UCSD-AML1 (cell line): Measurements from ENCODE around the gene SMIM32.

Experiments used
- DNase-seq: peaks from one replicate; lab custom pipeline; 2025; ENCODE audit not compliant: unreplicated experiment; lab: John Stamatoyannopoulos, UW

SMIM32 gene

GRCh38 chr5:136190091-136190720 lies 2.8 kb downstream of the SMIM32 start:
- DNase-seq = no peak

GRCh38 chr5:136188859-136189258 lies 4.1 kb downstream of the SMIM32 start:
- no peak for DNase-seq

DNA sequence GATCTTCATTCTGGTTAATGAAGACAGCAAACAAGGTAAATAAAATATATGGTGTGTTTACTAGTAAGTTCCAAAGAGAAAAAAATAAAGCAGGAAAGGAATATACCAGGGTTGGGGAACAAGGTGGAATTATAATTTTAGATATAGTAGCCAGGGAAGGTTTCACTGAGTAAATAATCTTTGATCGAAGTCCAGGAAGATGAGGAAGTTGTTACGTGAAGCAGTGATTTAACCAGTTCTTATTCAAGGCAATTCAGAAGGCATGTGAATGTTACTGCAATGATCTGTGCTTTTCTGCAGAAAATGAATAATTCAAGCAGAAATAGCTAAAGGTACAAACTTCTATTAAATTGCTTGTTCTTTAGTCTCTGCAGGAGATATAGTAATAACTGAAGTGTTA lies 6.2 kb downstream of the SMIM32 start:
- DNase-seq = no peak

DNA sequence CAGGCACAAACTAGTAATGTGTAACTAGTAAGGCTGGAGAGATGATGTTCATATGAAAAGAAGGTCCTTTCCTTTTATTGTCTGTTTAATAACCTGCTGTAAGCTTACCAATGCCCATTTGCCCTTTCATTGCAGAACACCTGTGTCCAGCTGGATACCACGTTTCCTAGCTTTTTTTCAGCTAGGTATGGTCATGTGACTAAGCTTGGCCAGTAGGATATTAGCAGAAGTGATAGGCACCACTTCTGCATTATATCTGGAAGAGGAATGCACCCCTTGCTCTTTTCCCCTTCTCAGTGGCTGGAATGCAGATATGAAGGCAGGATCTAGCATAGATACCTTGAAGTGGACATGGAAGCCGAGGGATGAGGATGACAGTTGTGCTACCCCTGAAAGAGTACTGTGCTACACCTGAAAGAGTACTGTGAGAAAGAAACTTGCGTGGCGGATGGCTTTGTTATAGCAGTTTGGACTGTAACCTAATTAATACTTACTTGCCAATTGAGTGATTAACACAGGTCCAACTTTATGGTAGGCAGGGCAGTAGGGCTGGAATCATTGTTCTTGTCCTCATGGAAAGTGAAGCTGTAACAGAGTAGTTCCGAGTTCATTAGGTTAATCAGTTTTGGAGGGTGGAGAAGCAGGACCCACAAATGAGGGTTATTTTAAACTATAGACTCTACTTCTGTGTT lies 6.8 kb downstream of the SMIM32 start:
- no peak for DNase-seq

GRCh38 chr5:136182618-136183017 lies 10.3 kb downstream of the SMIM32 start:
- no peak for DNase-seq

DNA sequence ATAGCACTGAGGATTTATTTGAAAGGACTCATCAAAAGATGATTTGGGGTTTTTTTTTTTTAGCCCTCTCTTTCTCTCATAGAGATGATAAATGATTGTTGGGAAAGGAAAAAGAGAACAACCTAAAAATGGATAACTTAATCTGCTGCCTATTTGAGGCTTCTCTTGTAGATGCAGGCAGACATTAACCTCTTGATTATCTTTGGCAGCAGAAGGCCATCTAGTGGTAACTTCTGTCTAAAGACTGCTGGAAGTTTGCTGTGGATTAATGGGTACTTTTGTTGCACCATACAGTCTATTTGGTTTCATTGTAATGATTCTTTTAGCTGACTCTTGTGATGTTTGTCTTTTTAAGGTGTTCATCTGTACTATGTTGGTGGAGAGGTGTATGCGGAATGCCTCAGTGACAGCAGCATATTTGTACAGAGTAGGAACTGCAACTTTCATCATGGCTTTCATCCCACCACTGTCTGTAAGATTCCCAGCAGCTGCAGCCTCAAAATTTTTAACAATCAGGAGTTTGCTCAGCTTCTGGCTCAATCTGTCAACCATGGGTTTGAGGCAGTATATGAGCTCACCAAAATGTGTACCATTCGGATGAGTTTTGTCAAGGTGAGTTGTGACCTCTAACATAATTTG lies 18.8 kb downstream of the SMIM32 start:
- DNase-seq = no peak

- no peak for DNase-seq
These were observed 23.7 kb downstream of the SMIM32 start for GRCh38 chr5:136169218-136169617.

- DNase-seq = no peak
These were observed 26.1 kb downstream of the SMIM32 start for GRCh38 chr5:136166909-136167308.

- no peak for DNase-seq
These were observed 28.7 kb downstream of the SMIM32 start for GRCh38 chr5:136164226-136164625.

DNA sequence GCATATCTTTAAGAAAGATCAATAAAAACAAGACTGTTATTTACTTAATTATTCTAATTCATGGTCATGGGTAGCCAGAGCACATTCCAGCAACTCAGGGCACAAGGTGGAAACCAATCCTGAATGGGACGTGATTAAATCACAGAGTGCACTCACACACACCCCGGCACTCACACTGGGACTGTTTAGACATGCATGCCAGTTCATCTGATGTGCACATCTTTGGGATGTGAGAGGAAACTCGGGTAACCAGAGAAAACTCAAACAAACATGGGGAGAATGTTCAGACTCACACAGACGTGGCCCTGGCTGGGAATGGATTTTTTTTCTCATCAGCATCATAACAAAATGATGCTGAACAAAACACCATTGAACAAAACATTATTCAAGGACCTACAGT lies 31.0 kb downstream of the SMIM32 start:
- DNase-seq = no peak

- no peak for DNase-seq
These were observed 33.5 kb downstream of the SMIM32 start for GRCh38 chr5:136159457-136159856.

DNA sequence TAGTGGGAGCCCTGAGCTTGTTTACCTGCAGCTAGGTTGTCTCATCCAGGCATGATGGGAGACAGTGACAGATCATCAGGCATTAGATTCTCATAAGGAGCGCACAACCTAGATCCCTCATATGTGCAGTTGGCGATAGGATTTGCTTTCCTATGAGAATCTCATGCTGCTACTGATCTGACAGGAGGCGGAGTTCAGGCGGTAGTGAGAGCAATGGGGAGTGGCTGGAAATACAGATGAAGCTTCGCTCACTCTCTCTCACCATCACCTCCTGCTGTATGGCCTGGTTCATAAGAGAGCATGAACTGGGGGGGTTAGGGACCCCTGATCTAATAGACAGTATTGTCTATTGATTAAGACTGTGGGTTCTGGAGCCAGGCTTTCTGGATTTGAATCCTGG lies 35.4 kb downstream of the SMIM32 start:
- DNase-seq = no peak

DNA sequence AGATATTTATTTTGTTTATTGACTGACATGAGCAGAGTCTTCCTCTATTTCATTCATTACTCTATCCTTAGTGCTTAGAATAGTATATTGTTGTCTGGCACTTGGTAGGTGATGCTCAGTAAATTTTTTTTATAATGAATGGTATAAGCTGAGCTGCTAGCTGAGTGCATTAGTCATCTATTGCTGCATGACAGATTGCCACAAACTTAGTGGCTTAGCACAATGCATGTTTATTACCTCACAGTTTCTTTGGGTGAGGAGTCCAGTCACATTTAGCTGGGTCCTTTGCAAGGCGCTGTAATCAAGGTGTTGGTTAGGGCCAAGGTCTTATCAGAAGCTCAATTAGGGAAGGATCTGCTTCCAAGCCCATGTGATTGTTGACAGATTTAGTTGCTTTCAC lies 37.2 kb downstream of the SMIM32 start:
- no peak for DNase-seq

DNA sequence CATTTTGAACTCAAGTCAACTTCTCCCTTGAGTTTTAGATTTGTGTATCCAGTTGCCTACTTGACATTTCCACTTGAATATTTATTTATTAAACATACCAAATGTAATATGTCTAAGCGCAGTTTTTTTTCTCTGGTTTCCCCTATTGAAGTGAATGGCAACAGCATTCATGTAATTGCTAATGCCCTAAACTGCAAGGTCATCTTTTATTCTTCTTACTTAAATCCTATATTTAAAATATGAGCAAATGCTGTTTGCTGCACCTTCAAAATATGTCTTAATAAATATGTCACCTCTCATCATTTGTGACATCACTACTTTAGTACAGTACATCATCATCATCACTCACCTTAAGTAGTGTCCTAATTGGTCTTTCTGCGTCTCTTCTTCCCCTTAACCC lies 37.9 kb downstream of the SMIM32 start:
- no peak for DNase-seq

GRCh38 chr5:136153581-136154236 lies 39.3 kb downstream of the SMIM32 start:
- DNase-seq = no peak

DNA sequence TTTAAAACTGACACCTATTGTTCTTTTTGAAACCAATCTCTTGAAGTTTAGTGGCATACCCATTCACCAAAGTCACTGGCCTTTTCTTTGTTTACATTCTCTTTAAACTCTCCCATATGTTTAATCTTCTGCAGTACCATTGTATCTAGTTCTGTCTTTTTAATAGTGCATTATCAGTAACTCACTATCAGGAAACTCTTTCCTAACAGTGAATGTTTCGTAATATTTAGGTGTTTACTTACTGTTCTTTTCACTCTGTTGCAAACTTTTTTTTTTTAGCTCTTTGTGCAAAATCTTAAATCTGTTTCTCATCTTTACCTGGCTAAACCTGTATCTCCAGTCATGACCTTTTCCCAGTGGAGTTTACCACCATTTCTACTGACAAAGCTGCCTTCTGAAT lies 43.1 kb downstream of the SMIM32 start:
- no peak for DNase-seq

- DNase-seq = no peak
These were observed 45.3 kb downstream of the SMIM32 start for GRCh38 chr5:136147632-136148031.

DNA sequence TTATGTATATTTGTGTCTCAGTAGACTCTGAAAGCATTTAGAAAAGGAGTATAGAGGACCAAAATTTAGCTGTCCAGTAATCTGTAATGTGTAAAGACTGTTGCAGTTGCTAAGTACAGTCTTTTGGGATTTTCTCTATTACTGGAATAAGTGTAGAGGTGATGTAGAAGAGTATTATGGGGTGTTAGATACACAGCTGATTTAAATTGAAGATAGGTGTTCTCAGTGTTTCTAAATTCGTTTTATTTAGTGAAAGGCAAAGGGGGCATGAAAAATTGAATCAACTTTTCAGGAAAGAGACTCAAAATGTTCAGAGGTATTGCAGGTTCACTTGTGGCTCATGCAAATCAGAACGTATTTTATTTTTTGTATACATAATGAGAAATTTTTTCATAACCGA lies 46.8 kb downstream of the SMIM32 start:
- DNase-seq = no peak

DNA sequence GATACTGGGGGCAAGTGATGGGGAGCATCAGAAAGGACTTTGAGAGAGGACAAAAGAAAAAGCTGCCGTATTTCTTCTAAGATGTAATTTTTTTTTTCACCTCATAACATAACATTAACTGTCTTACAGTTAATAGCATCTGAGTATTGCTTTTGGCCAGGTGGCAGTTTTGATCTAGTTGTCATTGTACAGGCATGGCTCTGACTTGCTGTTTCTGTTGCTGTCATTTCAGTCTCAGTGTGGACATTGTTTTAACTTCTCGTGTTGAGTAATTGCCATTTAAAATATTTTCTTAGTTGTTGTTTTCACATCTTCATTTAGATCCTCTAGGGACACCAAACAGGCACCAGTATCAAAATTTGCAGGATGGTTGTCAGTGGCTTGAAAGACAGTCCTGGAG lies 47.9 kb downstream of the SMIM32 start:
- DNase-seq = no peak

GRCh38 chr5:136143763-136144162 lies 49.2 kb downstream of the SMIM32 start:
- DNase-seq = no peak

DNA sequence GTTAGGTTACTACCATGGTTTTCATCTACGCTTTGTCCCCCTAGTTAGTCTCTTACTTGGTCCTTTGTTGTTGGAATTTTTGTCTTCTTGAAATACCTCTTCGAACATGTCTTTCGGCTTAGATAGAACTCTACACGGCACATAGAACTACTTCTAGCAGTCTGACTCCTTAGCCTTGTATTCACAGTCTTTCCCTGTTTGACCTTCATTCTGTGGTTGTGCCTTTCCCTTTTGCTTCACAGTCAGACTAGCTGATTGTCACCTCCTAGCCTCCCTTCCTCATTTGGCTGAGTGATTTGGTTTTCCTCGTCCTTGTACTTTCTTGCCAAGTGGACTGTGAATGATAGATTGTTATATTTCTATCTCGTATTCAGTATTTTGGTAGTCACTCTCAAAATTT lies 49.6 kb downstream of the SMIM32 start:
- no peak for DNase-seq

GRCh38 chr5:136141561-136141960 lies 51.4 kb downstream of the SMIM32 start:
- no peak for DNase-seq
